Measurements from ENCODE around the gene BFSP1. TPM values are rescaled to one million over a fixed set of nuclear protein-coding genes. Genes with fewer than 3 reads are reported as not detected.

The BFSP1 gene
- total and polyA plus RNA-seq, 2 donors (not counting 1 experiment from before 2014, with no cell fraction given): 1.5 to 2.3 TPM

- Histone ChIP-seq H3K9me3 (ENCODE audit: control insufficient read depth, insufficient read depth, low read depth, low read length) (no peaks in the 10 kb centered on the region), H3K27ac (ENCODE audit: insufficient read depth, low read length) (no peak overlapping the region), H2AFZ (ENCODE audit: low read length) (no peak overlapping the region), H3K9ac (ENCODE audit: insufficient read depth, low read length) (no peak overlapping the region), H3K36me3 (ENCODE audit: control insufficient read depth, insufficient read depth, low read length) (no peaks in the 10 kb centered on the region), H4K20me1 (ENCODE audit: control insufficient read depth, extremely low read depth, insufficient read depth, low read length) (no peaks in the 10 kb centered on the region), H3K4me3 (replicated peaks in 1 of 4; ENCODE audit: control extremely low read depth in 1 of 4, insufficient read depth in 1 of 4, low read depth in 3 of 4, low read length in 4 of 4) (no peak overlapping the region), H3K79me2 (ENCODE audit: control insufficient read depth, insufficient read depth, low read length) (no peaks in the 10 kb centered on the region), H3K4me1 (ENCODE audit: control insufficient read depth, extremely low read depth, insufficient read depth, low read length) (peaks cover 6% of the 10 kb centered on the region), H3K4me2 (ENCODE audit: extremely low read depth, insufficient read depth, low read length) (no peak overlapping the region), H3K27me3 (ENCODE audit: control insufficient read depth, insufficient read depth, low read length) (no peaks in the 10 kb centered on the region)
- DNase-seq (ENCODE audit: low read depth in 2 of 2): no peak
- TF ChIP-seq EZH2 (IDR thresholded peaks at IDR 0.05; ENCODE audit: low read length, missing control alignments) (no peak), CTCF (conservative IDR thresholded peaks at IDR 0.05 in 1 of 2, IDR thresholded peaks at IDR 0.05 in 1 of 2; ENCODE audit: low read depth in 1 of 2, low read length in 2 of 2) (no peak)
Observed at GRCh38 chr20:17508756-17509155, 22.4 kb downstream of the BFSP1 start.

GRCh38 chr20:17507531-17507930, 23.6 kb downstream of the BFSP1 start:
- Histone ChIP-seq H3K4me2 (ENCODE audit: extremely low read depth, insufficient read depth, low read length) (no peak overlapping the region), H3K79me2 (ENCODE audit: control insufficient read depth, insufficient read depth, low read length) (no peaks in the 10 kb centered on the region), H3K4me1 (ENCODE audit: control insufficient read depth, extremely low read depth, insufficient read depth, low read length) (peaks cover 6% of the 10 kb centered on the region), H4K20me1 (ENCODE audit: control insufficient read depth, extremely low read depth, insufficient read depth, low read length) (no peaks in the 10 kb centered on the region), H3K36me3 (ENCODE audit: control insufficient read depth, insufficient read depth, low read length) (no peaks in the 10 kb centered on the region), H3K9ac (ENCODE audit: insufficient read depth, low read length) (no peak overlapping the region), H2AFZ (ENCODE audit: low read length) (no peak overlapping the region), H3K4me3 (replicated peaks in 1 of 4; ENCODE audit: control extremely low read depth in 1 of 4, insufficient read depth in 1 of 4, low read depth in 3 of 4, low read length in 4 of 4) (no peak overlapping the region), H3K27ac (ENCODE audit: insufficient read depth, low read length) (no peak overlapping the region), H3K9me3 (ENCODE audit: control insufficient read depth, insufficient read depth, low read depth, low read length) (no peaks in the 10 kb centered on the region), H3K27me3 (ENCODE audit: control insufficient read depth, insufficient read depth, low read length) (no peaks in the 10 kb centered on the region)
- no peak for DNase-seq (ENCODE audit: low read depth in 2 of 2)
- TF ChIP-seq CTCF (conservative IDR thresholded peaks at IDR 0.05 in 1 of 2, IDR thresholded peaks at IDR 0.05 in 1 of 2; ENCODE audit: low read depth in 1 of 2, low read length in 2 of 2): no peak
- no peak for TF ChIP-seq EZH2 (IDR thresholded peaks at IDR 0.05; ENCODE audit: low read length, missing control alignments)

- no peak for TF ChIP-seq CTCF (conservative IDR thresholded peaks at IDR 0.05 in 1 of 2, IDR thresholded peaks at IDR 0.05 in 1 of 2; ENCODE audit: low read depth in 1 of 2, low read length in 2 of 2)
- no peak for TF ChIP-seq EZH2 (IDR thresholded peaks at IDR 0.05; ENCODE audit: low read length, missing control alignments)
- no peaks in the 10 kb centered on the region for H3K9me3 ChIP-seq (ENCODE audit: control insufficient read depth, insufficient read depth, low read depth, low read length)
Observed at GRCh38 chr20:17507032-17507431, 24.1 kb downstream of the BFSP1 start.

More at GRCh38 chr20:17507032-17507431, 24.1 kb downstream of the BFSP1 start:
- Histone ChIP-seq H3K36me3 (ENCODE audit: control insufficient read depth, insufficient read depth, low read length) (no peaks in the 10 kb centered on the region), H4K20me1 (ENCODE audit: control insufficient read depth, extremely low read depth, insufficient read depth, low read length) (no peaks in the 10 kb centered on the region), H3K4me2 (ENCODE audit: extremely low read depth, insufficient read depth, low read length) (no peak overlapping the region), H3K27ac (ENCODE audit: insufficient read depth, low read length) (no peak overlapping the region), H3K9ac (ENCODE audit: insufficient read depth, low read length) (no peak overlapping the region), H3K79me2 (ENCODE audit: control insufficient read depth, insufficient read depth, low read length) (no peaks in the 10 kb centered on the region), H3K27me3 (ENCODE audit: control insufficient read depth, insufficient read depth, low read length) (peaks cover 2% of the 10 kb centered on the region), H3K4me1 (ENCODE audit: control insufficient read depth, extremely low read depth, insufficient read depth, low read length) (peaks cover 6% of the 10 kb centered on the region), H3K4me3 (replicated peaks in 1 of 4; ENCODE audit: control extremely low read depth in 1 of 4, insufficient read depth in 1 of 4, low read depth in 3 of 4, low read length in 4 of 4) (no peak overlapping the region), H2AFZ (ENCODE audit: low read length) (no peak overlapping the region)
- no peak for DNase-seq (ENCODE audit: low read depth in 2 of 2)

All from fibroblast of lung (primary cell).